Aorta (tissue), 5 donors: ENCODE results near the gene FBXO34. TPM values are rescaled to one million over a fixed set of nuclear protein-coding genes. Genes with fewer than 3 reads are reported as not detected.

Experiments used
- ATAC-seq: fragments of 200-7000 bp; cut with Tn5 transposase; one replicate; pipeline ENCODE4 v1.9.1; 2022; ENCODE audit warnings: moderate library complexity; ENCODE audit not compliant: low FRiP score
- DNase-seq, 2 donors: peaks; one replicate each; pipeline ENCODE4 v3.0.0-alpha.2; 2020
- H3K27ac ChIP-seq, 2 donors: one replicate each; pipeline ENCODE4 v1.5.1; 2013; ENCODE audit warnings: low read length in 2 of 2, mild to moderate bottlenecking in 2 of 2, moderate library complexity in 2 of 2, control low read depth in 1 of 2, inconsistent platforms in 1 of 2, low read depth in 1 of 2
- H3K27me3 ChIP-seq, 2 donors: one replicate each; pipeline ENCODE4 v1.6.1; 2013; ENCODE audit warnings: control low read depth in 1 of 2, low read length in 1 of 2, mild to moderate bottlenecking in 1 of 2, moderate library complexity in 1 of 2; ENCODE audit not compliant: insufficient read depth in 2 of 2, control insufficient read depth in 1 of 2
- H3K36me3 ChIP-seq, 2 donors: one replicate each; pipeline ENCODE4 v1.6.1; 2013; ENCODE audit warnings: control low read depth in 1 of 2, low read length in 1 of 2, mild to moderate bottlenecking in 1 of 2; ENCODE audit not compliant: insufficient read depth in 2 of 2, control insufficient read depth in 1 of 2
- H3K4me1 ChIP-seq, 2 donors: one replicate each; pipeline ENCODE4 v1.6.1; 2013; ENCODE audit warnings: low read length in 2 of 2, control low read depth in 1 of 2, mild to moderate bottlenecking in 1 of 2, moderate library complexity in 1 of 2; ENCODE audit not compliant: insufficient read depth in 2 of 2, control insufficient read depth in 1 of 2
- H3K4me3 ChIP-seq, 2 donors: one replicate each; pipeline ENCODE4 v1.5.1; 2013; ENCODE audit warnings: low read length in 2 of 2, control low read depth in 1 of 2, mild to moderate bottlenecking in 1 of 2
- H3K9me3 ChIP-seq: one replicate; pipeline ENCODE4 v1.6.1; 2013; ENCODE audit warnings: mild to moderate bottlenecking, low read length; ENCODE audit not compliant: control insufficient read depth
- WGBS, 2 donors: extraction: QIAGEN DNeasy Blood & Tissue Kit; methylation state at CpG; one replicate each; pipeline ENCODE4 v1.1.7; 2013; 5-methylcytosine and 5-hydroxymethylcytosine counted together
- intact Hi-C, 2 donors: fragments of 100-400 bp; cut with DNase I; formaldehyde crosslinking; loops; one replicate each; pipeline versions ENCODE4 v1.14.2 to v1.15.0; 2022
- polyA plus RNA-seq, 2 donors: library from polyadenylated mRNA; stranded (reverse); fragments of 200-250 nt; gene quantifications; one replicate each; pipeline ENCODE4 v1.2.3, GENCODE V29; 2013
- total RNA-seq, 2 donors: library from RNA; stranded (reverse); fragmentation: NEBNext Ultra II Directional; extraction: Animal tissue kit (Norgen Biotek cat#: 25700); gene quantifications; one replicate each; pipeline ENCODE4 v1.2.1, GENCODE V29; 2021
- donor health status: healthy with polysubstance abuse.
- donor health status: Bipolar disorder and iron deficiency.
- donor health status: DM: no; HTN: no; CAD: no.
- donor health status: DM: no; HTN: no; CAD: no.
- donor health status: DM: yes; HTN: yes; CAD: no.

FBXO34 gene
- total and polyA plus RNA-seq, 4 donors, result 7.8 to 23.1 (median 15.7) TPM

DNA sequence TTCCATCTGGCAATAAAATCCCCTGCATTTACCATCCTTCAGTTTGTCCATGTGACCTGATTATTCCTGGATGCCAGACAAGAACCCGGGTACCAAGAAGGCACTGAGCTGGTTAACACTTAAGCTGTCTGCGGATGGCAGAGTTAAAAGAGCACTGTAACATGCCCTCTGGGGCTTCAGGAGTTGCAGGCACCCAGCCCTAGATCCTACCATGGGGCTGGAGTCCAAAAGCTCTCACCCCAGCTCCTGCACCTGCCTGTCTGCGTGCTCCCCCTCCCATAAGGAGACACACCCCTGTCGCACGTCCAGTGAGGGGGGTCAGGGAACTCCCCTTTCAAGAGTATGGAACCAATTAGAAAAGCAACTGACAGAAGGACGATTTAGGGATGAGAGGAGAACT, 14.6 kb upstream of the FBXO34 start:
- Histone ChIP-seq H3K4me1 (no peaks in the 10 kb centered on the region), H3K36me3 (no peaks in the 10 kb centered on the region), H3K27me3 (no peaks in the 10 kb centered on the region), H3K27ac (no peak overlapping the region), H3K9me3 (no peaks in the 10 kb centered on the region), H3K4me3 (no peak overlapping the region)
- intact Hi-C loops, result no loop called here
- ATAC-seq (no peak), DNase-seq (no peak)
- 43 to 47% methylated on average over 6 of the region's 6 CpGs for WGBS, 2 donors

DNA sequence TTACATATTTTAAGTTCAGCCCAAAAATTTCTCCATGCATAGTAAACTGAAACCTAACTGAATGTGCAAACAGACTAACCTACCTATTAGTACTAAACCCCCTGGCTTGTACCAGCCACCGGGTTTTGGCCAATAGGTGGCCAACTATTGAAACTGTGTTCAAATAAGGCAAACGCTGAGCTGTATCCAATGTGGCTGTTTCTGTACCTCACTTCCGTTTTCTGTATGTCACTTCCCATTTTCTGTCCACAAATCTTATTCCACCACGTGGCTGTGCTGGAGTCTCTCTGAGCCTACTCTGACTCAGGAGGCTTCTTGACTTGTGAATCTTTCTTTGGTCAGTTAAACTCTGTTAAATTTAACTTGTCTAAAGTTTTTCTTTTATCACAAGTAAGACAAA, 6.0 kb upstream of the FBXO34 start:
- Histone ChIP-seq H3K4me3 (no peak overlapping the region), H3K4me1 (peaks cover 3 to 5% of the 10 kb centered on the region in 2 donors), H3K36me3 (no peaks in the 10 kb centered on the region), H3K27ac (no peak overlapping the region), H3K9me3 (no peaks in the 10 kb centered on the region), H3K27me3 (no peaks in the 10 kb centered on the region)
- no peak for ATAC-seq
- no peak for DNase-seq
- intact Hi-C loops, result loop anchor here in 1 of 2 donors (10.0 kb wide), 1 partner anchor 150 kb away; the partner anchor contains the start of gene ATG14
- WGBS, 2 donors, result 83 to 84% methylated on average over 4 of the region's 4 CpGs

- H3K27ac ChIP-seq, result peak overlapping the region; percentile 30 to 58
- WGBS, 2 donors, result 14 to 19% methylated on average over 3 of the region's 3 CpGs
- intact Hi-C loops, result loop anchor here in 1 of 2 donors (10.0 kb wide), 1 partner anchor 147 kb away; the partner anchor contains the start of gene ATG14
Observed at GRCh38 chr14:55267820-55268219, 3.4 kb upstream of the FBXO34 start.

GRCh38 chr14:55271572-55272298, 514 bp downstream of the FBXO34 start:
- DNase-seq (peak; percentile 79 to 86), ATAC-seq (peak; percentile 76)
- intact Hi-C loops, result loop anchor here (5.0 to 10.0 kb wide), 2 partner anchors 81 to 143 kb away; partner anchors contain the start of gene ATG14 (in 1 of the 2)
- no peaks in the 10 kb centered on the region for H3K27me3 ChIP-seq
- no peaks in the 10 kb centered on the region for H3K9me3 ChIP-seq
- peaks cover 3 to 5% of the 10 kb centered on the region in 2 donors for H3K4me1 ChIP-seq
- peak overlapping the region; percentile 7 to 64 for H3K27ac ChIP-seq
- no peaks in the 10 kb centered on the region for H3K36me3 ChIP-seq
- peak overlapping the region; percentile 60 to 79 for H3K4me3 ChIP-seq
- 0% methylated on average over 46 to 80 of the region's 80 CpGs for WGBS, 2 donors

More at GRCh38 chr14:55267820-55268219, 3.4 kb upstream of the FBXO34 start:
- no peak overlapping the region for H3K4me3 ChIP-seq
- H3K27me3 ChIP-seq, result no peaks in the 10 kb centered on the region
- peaks cover 3 to 5% of the 10 kb centered on the region in 2 donors for H3K4me1 ChIP-seq
- no peak for DNase-seq
- H3K36me3 ChIP-seq, result no peaks in the 10 kb centered on the region
- no peaks in the 10 kb centered on the region for H3K9me3 ChIP-seq
- ATAC-seq, result no peak

- no peak for DNase-seq
- ATAC-seq, result no peak
- intact Hi-C loops, result loop anchor here (5.0 to 10.0 kb wide), 2 partner anchors 80 to 142 kb away; partner anchors contain the start of gene ATG14 (in 1 of the 2)
- H3K4me3 ChIP-seq, result peak overlapping the region; percentile 60 to 79
- H3K9me3 ChIP-seq, result no peaks in the 10 kb centered on the region
- H3K4me1 ChIP-seq, result peaks cover 3 to 5% of the 10 kb centered on the region in 2 donors
- H3K27me3 ChIP-seq, result no peaks in the 10 kb centered on the region
- H3K27ac ChIP-seq, result no peak overlapping the region
- H3K36me3 ChIP-seq, result no peaks in the 10 kb centered on the region
- 1 to 3% methylated on average over 1 of the region's 1 CpG for WGBS, 2 donors
Observed at GRCh38 chr14:55272387-55272786, 1.2 kb downstream of the FBXO34 start.

DNA sequence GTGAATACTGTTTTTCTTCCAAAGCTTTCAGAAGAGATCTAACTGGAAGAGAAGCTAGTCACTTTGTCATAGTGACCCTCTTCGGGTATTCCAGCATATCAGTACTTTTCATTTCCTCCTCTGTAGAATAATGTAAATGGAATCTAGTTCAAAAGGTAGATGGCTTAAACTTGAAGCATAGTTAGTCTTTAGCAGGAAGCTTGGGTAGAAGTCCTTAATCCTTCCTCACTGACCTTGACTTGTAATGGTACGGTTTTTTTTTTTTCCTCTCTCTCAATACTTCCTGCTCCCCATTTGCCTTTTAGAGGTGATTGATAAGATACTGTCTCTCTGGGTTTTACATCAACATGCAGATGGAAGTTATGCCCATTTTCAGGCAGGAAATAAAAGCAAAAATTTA, 1.7 kb downstream of the FBXO34 start:
- no peak overlapping the region for H3K4me3 ChIP-seq
- peaks cover 3 to 5% of the 10 kb centered on the region in 2 donors for H3K4me1 ChIP-seq
- DNase-seq (no peak), ATAC-seq (no peak)
- WGBS, 2 donors, result 55 to 62% methylated on average over 2 of the region's 2 CpGs
- intact Hi-C loops, result loop anchor here (5.0 to 10.0 kb wide), 2 partner anchors 79 to 142 kb away; partner anchors contain the start of gene ATG14 (in 1 of the 2)
- no peaks in the 10 kb centered on the region for H3K36me3 ChIP-seq
- H3K27ac ChIP-seq, result no peak overlapping the region
- H3K9me3 ChIP-seq, result no peaks in the 10 kb centered on the region
- H3K27me3 ChIP-seq, result no peaks in the 10 kb centered on the region

DNA sequence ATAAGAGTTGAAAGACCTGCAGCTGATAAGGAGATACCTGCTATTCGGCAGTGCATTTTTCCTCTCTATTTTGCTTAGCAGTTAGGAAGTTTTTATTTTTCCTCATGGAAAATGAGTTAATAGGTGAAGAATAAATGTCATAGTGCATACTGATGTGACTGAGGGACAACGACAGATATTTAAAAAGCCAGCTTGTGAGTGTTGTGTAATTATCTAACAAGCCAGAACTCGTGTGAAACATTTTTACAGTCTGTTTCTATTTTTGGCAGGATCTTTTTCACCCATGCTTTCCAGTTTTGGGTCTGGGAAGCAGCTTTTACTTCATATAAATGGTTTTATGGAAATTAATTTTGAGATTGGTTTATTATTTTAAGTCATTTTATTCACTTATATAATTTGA, 2.9 kb downstream of the FBXO34 start:
- intact Hi-C loops, result loop anchor here (5.0 to 10.0 kb wide), 2 partner anchors 78 to 141 kb away; partner anchors contain the start of gene ATG14 (in 1 of the 2)
- no peak for ATAC-seq
- Histone ChIP-seq H3K27ac (no peak overlapping the region), H3K27me3 (no peaks in the 10 kb centered on the region), H3K4me3 (no peak overlapping the region), H3K9me3 (no peaks in the 10 kb centered on the region), H3K4me1 (no peaks in the 10 kb centered on the region), H3K36me3 (no peaks in the 10 kb centered on the region)
- 8 to 11% methylated on average over 3 of the region's 3 CpGs for WGBS, 2 donors
- DNase-seq, result no peak

GRCh38 chr14:55274751-55275150, 3.5 kb downstream of the FBXO34 start:
- H3K9me3 ChIP-seq, result no peaks in the 10 kb centered on the region
- WGBS, 2 donors, result 2 to 3% methylated on average over 1 of the region's 1 CpG
- no peak overlapping the region for H3K4me3 ChIP-seq
- no peaks in the 10 kb centered on the region for H3K4me1 ChIP-seq
- no peaks in the 10 kb centered on the region for H3K27me3 ChIP-seq
- intact Hi-C loops, result loop anchor here (5.0 to 10.0 kb wide), 2 partner anchors 78 to 140 kb away; partner anchors contain the start of gene ATG14 (in 1 of the 2)
- DNase-seq, result no peak
- ATAC-seq, result no peak
- no peaks in the 10 kb centered on the region for H3K36me3 ChIP-seq
- no peak overlapping the region for H3K27ac ChIP-seq
